ENCODE results near the gene PRR30. TPM values are rescaled to one million over a fixed set of nuclear protein-coding genes. Genes with fewer than 3 reads are reported as not detected.
"Not testable (repeated sequence)": the region's sequence is repeated elsewhere in the genome, so short reads cannot be mapped to it uniquely, and the experiment has no call there.

PRR30 gene
- total RNA-seq, 1 experiment from 2014 or later = not detected

DNA sequence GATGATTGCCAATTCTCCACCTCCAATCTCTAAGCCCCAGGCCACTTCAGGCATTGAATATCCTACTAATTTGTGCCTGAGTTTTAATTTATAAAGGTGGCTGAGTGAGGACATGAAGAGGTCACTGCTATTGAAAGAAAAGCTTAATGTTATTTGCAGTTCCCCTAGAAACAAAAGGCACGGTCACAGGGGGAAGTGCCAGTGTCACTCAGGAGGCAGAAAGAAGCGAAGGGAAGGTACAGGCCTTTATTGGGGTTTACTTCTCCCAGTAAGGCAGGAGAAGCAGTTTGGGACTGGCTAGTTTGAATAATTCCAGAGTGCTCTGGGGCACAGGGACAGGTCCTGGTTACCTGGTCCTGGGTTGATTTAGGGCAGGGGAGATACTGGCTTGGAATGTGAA, 17.3 kb downstream of the PRR30 start:
- no peak for DNase-seq
- Histone ChIP-seq H3K27me3 (no peaks in the 10 kb centered on the region), H3K36me3 (no peaks in the 10 kb centered on the region), H3K9me3 (no peaks in the 10 kb centered on the region), H3K4me3 (no peak overlapping the region)

DNA sequence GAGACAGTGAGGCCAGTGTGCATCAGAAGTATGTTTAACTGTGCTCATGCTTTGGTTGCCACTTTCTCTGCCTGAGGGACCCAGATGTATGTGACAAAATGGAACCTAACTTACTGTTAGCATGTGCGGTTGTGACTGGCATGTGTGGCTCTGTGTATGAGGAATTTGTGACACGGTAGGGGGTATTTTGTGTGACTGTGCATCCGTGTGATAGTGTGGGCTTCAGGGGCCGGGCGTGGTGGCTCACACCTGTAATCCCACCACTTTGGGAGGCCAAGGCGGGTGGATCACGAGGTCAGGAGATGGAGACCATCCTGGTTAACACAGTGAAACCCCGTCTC, 19.9 kb downstream of the PRR30 start:
- peak overlapping the region; percentile 40 for H3K4me3 ChIP-seq
- DNase-seq, H3K27me3 ChIP-seq: not testable (repeated sequence)

DNA sequence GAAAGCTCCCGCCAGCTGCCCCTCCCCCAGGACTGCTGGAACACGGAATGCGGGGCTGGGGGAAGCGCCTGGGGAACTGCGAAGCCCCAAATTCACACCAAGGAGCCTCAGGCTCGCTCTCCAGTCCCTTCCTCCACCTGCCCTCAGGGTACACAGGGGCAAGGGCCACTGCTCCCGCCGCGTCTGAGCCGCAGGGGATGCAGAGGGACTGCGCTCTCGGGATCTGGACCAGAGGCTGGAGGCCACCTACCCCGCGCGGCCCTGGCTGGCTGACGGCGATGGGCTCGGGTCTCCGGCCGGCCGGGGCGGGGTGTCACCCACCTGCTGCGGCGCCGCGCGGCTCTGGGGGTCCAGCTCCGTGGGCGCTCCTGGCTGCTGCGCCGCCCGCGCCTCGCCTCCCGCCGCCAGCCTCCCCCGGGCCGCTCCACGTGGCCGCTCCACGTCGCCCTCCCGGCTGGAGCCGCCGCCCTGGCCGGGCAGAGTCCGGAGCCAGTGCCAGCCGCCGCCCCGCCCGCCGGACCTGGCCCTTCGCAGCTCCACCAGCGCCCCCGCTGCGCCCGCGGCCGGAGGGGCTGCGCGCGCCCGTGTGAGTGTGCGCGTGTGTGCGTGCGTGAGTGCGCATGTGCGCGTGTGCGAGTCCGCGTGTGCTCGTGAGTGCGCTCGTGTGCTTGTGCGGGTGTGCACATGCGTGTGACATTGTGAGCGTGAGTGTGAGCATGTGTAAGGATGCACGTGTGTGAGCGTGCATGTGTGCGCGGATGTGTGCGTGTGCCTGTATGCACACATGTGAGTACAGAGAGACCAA, 20.5 kb downstream of the PRR30 start, which contains the start of gene CGREF1:
Gene CGREF1, minus strand, starts transcription at position 604 of the 805 bp plus-strand sequence. CDS start 14,762 bp downstream, outside the sequence.
- peak within 1 kb of the TSS; percentile 56 for H3K4me3 ChIP-seq
- H3K27me3 ChIP-seq = no peaks in the 10 kb centered on the region
- no peaks in the 10 kb centered on the region for H3K9me3 ChIP-seq
- DNase-seq = peak; percentile 57
- no peaks in the 10 kb centered on the region for H3K36me3 ChIP-seq

More for the DNA sequence above, 19.9 kb downstream of the PRR30 start:
- not testable (repeated sequence) for H3K36me3 ChIP-seq, H3K9me3 ChIP-seq

DNA sequence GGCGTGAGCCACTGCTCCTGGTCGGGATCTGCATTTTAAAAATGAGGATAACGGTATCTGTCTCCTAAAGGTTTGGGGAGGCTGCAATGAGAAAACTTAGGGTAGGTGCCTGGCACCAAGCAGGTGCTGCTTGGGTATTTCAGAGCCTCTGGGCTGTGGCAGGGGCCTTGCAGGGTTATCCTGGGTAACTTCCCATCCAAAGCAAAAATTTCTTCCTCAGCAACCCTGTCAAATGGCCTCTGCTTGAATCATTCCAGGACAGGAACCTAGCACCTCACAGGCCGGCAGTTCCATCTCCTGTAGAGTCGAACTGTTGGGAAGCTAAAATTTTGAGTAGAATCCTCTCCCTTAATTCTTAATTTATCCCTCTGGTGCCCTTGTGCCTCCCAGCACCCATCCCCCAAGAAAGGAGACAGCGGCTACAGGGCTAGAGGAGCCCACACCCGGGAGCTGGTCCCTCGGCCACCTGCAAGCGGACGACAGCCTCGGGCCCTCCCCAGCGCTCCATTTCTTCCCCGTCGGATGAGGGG, 21.1 kb downstream of the PRR30 start:
- Histone ChIP-seq H3K9me3 (no peaks in the 10 kb centered on the region), H3K4me3 (peak overlapping the region; percentile 56), H3K27me3 (no peaks in the 10 kb centered on the region), H3K36me3 (no peaks in the 10 kb centered on the region)
- no peak for DNase-seq

DNA sequence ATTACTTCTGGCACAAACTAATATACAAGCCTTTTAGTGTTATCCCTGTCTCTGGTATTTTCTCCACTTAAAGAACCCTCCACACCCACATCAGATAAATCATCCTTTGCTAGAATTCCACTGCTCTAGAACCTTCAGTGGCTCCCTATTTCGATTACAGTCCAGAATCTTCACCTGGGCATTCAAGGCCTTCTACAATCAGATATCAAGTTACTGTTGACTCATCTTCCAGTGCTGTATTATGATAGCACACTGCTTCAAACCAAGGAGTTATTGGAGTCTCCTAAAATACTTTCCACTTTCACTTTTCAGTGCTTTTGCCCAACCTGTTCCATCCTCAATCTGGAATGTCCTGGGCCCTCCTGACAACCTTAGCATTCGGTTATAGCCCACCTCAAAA, 23.7 kb downstream of the PRR30 start:
- Histone ChIP-seq H3K4me3 (no peak overlapping the region), H3K27me3 (no peaks in the 10 kb centered on the region), H3K9me3 (no peaks in the 10 kb centered on the region), H3K36me3 (no peaks in the 10 kb centered on the region)
- no peak for DNase-seq

DNA sequence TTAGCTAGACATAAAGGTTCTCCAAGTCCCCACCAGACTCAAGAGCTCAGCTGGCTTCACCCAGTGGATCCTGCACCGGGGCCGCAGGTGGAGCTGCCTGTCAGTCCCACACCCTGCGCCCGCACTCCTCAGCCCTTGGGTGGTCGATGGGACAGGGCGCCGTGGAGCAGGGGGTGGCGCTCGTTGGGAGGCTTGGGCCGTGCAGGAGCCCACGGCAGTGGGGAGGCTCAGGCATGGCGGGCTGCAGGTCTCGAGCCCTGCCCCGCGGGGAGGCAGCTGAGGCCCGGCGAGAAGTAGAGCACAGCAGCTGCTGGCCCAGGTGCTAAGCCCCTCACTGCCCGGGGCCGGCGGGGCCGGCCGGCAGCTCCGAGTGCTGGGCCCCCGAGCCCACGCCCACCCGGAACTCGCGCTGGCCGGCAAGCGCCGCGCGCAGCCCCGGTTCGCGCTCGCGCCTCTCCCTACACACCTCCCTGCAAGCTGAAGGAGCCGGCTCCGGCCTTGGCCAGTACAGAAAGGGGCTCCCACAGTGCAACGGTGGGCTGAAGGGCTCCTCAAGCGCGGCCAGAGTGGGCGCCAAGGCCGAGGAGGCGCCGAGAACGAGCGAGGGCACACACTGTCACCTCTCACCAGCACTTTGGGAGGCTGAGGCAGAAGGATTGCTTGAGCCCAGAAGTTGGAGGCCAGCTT, 27.7 kb downstream of the PRR30 start:
- not testable (repeated sequence) for DNase-seq, H3K9me3 ChIP-seq, H3K36me3 ChIP-seq, H3K27me3 ChIP-seq, H3K4me3 ChIP-seq

DNA sequence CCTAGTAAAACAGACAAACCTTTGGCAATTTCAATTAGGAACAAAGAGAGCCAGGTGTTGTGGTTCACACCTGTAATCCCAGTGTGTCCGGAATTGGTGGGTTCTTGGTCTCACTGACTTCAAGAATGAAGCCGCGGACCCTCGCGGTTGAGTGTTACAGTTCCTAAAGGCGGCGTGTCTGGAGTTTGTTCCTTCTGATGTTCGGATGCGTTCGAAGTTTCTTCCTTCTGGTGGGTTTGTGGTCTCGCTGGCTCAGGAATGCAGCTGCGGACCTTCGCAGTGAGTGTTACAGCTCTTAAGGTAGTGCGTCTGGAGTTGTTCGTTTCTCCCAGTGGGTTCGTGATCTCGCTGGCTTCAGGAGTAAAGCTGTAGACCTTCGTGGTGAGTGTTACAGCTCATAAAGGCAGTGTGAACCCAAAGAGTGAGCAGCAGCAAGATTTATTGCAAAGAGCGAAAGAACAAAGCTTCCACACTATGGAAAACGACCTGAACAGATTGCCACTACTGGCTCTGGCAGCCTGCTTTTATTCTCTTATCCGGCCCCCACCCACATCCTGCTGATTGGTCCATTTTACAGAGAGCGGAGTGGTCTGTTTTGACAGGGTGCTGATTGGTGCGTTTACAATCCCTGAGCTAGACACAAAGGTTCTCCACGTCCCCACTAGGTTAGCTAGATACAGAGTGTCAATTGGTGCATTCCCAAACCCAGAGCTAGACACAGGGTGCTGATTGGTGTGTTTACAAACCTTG, 28.4 kb downstream of the PRR30 start:
- H3K4me3 ChIP-seq = not testable (repeated sequence)

DNA sequence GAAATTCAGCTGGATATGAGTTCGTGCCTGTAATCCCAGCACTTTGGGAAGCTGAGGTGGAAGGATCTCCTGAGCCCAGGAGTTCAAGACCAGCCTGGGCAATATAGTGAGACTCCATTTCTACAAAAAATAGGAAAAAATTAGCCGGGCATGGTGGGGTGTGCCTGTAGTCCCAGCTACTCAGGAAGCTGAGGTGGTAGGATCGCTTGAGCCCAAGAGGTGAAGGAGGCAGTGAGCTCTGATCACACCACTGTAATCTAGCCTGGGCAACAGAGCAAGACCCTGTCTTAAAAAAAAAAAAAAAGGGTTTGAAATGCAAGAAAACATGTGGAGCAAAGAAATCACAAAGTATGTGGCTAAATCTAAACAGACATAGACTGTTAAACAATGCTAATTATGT, 30.1 kb downstream of the PRR30 start:
- no peak for DNase-seq
- no peaks in the 10 kb centered on the region for H3K27me3 ChIP-seq
- no peaks in the 10 kb centered on the region for H3K36me3 ChIP-seq
- H3K9me3 ChIP-seq = no peaks in the 10 kb centered on the region
- no peak overlapping the region for H3K4me3 ChIP-seq

More for the DNA sequence above, 28.4 kb downstream of the PRR30 start:
- not testable (repeated sequence) for H3K36me3 ChIP-seq, H3K27me3 ChIP-seq, DNase-seq, H3K9me3 ChIP-seq

DNA sequence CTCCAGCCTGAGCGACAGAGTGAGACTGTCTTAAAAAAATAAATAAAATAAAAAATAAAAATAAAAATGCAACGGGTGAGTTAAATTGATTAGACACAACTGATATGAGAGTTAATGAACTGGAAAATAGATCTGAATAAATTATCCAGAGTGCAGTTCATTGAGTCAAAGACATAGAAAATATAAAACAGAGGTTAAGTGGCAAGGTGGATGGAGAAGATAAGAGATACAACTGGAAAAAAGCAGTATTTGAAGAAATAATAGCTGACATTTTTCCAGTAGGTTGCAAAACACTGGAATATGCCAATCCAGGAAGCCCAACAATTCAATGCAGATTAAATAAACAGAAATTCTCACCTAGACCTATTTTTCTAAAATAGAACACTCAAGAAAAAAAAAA, 31.0 kb downstream of the PRR30 start:
- H3K27me3 ChIP-seq = no peaks in the 10 kb centered on the region
- no peak overlapping the region for H3K4me3 ChIP-seq
- H3K36me3 ChIP-seq = no peaks in the 10 kb centered on the region
- DNase-seq = no peak
- H3K9me3 ChIP-seq = no peaks in the 10 kb centered on the region

DNA sequence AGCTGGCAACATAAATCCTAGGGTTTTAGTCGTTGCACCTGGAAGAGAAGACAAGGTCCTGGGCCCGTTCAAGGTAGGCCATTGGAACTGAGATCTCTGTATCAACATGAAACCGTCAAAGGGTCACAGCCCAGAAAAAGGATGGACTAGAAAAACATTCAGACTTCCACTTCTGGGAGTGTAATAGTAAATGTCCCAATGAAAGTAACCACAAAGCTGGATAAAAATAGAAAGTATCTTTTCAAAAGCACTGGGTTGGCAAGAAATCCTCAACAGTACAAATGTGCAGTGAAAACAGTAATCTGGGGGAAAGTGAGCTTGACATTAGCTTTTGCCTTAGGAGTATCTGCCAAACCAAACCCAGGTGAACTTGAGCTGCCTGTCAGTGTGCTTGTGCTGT, 33.2 kb downstream of the PRR30 start:
- Histone ChIP-seq H3K36me3 (no peaks in the 10 kb centered on the region), H3K4me3 (no peak overlapping the region), H3K27me3 (no peaks in the 10 kb centered on the region), H3K9me3 (no peaks in the 10 kb centered on the region)
- DNase-seq = no peak

DNA sequence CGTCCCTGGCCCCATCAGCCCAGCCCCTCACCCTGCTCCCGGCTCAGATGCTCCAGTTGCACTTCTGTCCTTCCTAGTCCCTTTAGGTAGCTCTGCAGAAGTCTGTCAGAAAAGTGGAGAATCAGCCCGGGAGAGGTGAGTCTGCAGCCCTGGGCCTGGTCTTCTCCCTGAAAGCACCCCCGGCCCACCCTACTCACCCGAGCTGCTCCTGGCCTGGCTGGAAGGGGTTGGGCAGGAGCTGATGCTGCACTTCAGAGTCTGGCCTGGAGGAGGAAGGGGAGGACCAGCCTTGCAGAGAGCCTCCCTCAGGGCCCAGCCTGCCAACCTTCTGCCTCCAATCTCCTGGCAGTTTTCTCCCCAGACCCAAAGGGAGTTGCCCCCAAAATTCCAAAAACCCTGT, 36.9 kb downstream of the PRR30 start:
- DNase-seq = no peak
- H3K36me3 ChIP-seq = no peaks in the 10 kb centered on the region
- no peak overlapping the region for H3K4me3 ChIP-seq
- H3K9me3 ChIP-seq = no peaks in the 10 kb centered on the region
- H3K27me3 ChIP-seq = no peaks in the 10 kb centered on the region

DNA sequence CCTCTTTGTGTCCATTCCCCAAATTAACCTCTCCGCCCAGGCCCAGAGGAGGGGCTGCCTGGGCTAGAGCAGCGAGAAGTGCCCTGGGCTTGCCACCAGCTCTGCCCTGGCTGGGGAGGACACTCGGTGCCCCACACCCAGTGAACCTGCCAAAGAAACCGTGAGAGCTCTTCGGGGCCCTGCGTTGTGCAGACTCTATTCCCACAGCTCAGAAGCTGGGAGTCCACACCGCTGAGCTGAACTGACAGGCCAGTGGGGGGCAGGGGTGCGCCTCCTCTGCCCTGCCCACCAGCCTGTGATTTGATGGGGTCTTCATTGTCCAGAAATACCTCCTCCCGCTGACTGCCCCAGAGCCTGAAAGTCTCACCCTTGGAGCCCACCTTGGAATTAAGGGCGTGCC, 39.2 kb downstream of the PRR30 start:
- no peaks in the 10 kb centered on the region for H3K27me3 ChIP-seq
- no peak for DNase-seq
- no peaks in the 10 kb centered on the region for H3K36me3 ChIP-seq
- H3K9me3 ChIP-seq = no peaks in the 10 kb centered on the region
- H3K4me3 ChIP-seq = no peak overlapping the region

DNA sequence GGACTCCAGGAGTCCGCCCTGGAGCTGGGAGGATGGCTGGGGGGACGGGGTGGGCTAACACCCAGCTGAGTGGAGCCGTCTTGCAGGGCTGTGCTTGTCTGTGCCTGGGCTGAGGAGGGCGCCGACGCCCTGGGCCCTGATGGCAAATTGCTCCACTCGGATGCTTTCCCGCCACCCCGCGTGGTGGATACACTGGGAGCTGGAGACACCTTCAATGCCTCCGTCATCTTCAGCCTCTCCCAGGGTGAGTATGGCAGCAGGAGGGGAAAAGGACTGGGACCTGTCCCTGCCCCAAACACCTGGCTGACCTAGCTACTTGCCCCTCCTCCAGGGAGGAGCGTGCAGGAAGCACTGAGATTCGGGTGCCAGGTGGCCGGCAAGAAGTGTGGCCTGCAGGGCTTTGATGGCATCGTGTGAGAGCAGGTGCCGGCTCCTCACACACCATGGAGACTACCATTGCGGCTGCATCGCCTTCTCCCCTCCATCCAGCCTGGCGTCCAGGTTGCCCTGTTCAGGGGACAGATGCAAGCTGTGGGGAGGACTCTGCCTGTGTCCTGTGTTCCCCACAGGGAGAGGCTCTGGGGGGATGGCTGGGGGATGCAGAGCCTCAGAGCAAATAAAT, 39.8 kb downstream of the PRR30 start:
- no peak overlapping the region for H3K4me3 ChIP-seq
- H3K27me3 ChIP-seq = no peaks in the 10 kb centered on the region
- no peaks in the 10 kb centered on the region for H3K9me3 ChIP-seq
- DNase-seq = no peak
- H3K36me3 ChIP-seq = no peaks in the 10 kb centered on the region

DNA sequence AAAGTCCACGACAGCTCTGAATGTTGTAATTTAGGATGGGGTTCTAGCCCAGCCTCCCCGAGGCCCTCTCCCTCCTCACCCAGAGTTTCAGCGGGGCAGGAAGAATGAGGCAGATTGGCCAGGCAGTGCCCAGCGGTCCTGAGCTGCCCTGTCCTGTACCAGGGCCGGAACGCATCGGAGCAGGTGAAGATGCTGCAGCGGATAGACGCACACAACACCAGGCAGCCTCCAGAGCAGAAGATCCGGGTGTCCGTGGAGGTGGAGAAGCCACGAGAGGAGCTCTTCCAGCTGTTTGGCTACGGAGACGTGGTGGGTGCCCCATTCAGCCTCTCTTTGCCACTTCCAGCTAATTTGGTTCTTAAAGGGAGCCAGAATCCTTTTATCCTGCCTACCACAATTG, 41.9 kb downstream of the PRR30 start:
- Histone ChIP-seq H3K4me3 (no peak overlapping the region), H3K9me3 (no peaks in the 10 kb centered on the region), H3K27me3 (no peaks in the 10 kb centered on the region), H3K36me3 (no peaks in the 10 kb centered on the region)
- no peak for DNase-seq

DNA sequence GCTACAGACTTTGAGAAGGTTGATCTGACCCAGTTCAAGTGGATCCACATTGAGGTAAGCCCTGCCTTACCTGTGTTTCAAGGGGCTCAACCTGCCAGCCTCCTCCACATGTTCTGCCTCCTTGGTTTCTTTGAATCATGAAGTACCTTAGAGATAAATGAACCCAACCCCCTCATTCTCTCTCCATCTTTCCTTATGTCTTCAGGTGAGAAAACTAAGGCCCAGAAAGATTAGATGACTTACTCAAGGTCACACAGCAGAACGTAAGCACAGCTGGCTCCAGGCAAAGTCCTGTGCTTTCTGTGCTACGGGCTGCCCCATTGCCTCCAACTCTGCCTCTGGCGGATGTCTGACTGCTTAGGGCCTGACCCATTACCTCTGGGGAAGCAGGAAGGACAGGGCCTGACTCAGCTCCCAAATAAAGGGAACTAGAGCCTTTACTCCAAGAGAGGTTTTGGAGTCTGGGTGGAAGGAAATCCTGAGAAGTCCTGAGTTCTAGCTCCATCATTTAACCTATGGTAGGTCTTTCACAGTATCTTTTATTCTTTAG, 42.4 kb downstream of the PRR30 start:
- DNase-seq = no peak
- Histone ChIP-seq H3K27me3 (no peaks in the 10 kb centered on the region), H3K9me3 (no peaks in the 10 kb centered on the region), H3K4me3 (no peak overlapping the region), H3K36me3 (no peaks in the 10 kb centered on the region)

DNA sequence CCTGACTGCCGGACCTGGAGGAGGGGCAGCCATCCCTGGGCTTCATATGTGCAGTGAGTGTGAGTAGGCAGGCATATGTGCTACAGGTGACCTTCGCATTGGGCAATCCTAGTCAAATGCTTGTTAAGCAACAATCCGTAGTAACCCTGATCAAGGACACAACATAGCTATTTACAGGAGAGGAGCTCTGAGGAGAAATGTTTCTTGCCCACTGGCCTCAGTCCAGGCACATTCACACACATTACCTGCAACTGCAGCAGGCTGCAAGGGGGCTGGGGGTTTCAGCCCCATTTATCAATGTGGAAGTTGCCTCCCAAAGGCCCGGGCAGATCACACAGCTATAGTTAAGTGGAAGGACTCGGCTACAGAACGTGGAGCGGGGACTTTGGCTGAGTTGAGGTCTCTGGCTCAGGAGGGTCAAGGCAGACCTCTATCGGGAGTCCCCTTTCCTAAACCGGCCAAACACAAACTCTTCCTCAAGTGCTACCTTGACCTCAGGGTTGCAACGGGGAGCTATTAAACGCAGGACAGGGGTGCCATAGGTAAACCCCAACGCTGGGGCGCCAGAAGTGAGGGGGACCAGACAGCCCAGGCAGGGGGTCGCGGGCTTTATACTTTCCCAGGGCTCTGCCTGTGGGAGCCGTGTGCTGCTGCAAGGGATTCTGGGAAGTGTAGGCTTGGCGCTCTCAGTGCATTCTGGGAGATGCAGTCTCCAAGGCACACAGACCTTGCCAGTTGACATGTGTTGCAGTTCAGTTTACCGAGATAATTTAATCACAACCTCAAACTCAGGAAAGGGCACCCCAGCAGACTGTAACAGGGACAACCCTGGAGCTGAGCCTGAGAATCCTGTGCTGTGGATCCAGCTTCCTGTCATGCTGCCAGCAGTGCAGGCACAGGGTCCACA, 43.2 kb downstream of the PRR30 start:
- Histone ChIP-seq H3K36me3 (no peaks in the 10 kb centered on the region), H3K4me3 (no peak overlapping the region), H3K9me3 (no peaks in the 10 kb centered on the region), H3K27me3 (no peaks in the 10 kb centered on the region)
- DNase-seq = peak; percentile 39
